Stomach (tissue), 19 donors: ENCODE results near the gene SNORC. TPM values are rescaled to one million over a fixed set of nuclear protein-coding genes. Genes with fewer than 3 reads are reported as not detected.
A peak's percentile ranks its signal among the peaks of the same experiment; 100 is the strongest.

Source experiments
- DNase-seq, 2 donors: peaks; one replicate each; pipeline versions ENCODE4 v3.0.0 to v3.0.0-alpha.2; 2013 to 2019
- H3K27ac ChIP-seq, 5 donors: fragments of 200-600 bp in 4 of 5; sonication (generic) in 4 of 5; one replicate each; pipeline ENCODE4 v1.5.1; 2013 to 2019; ENCODE audit warnings: mild to moderate bottlenecking in 1 of 5, moderate library complexity in 1 of 5
- H3K27me3 ChIP-seq, 3 donors: fragments of 200-600 bp; sonication (generic); one replicate each; pipeline ENCODE4 v1.5.1; 2017 to 2019; ENCODE audit warnings: mixed run types in 1 of 3
- H3K36me3 ChIP-seq, 4 donors: fragments of 200-600 bp; sonication (generic); 1 replicate in 3 of 4; 2 replicates in 1 of 4; pipeline ENCODE4 v1.5.1; 2016 to 2019
- H3K4me1 ChIP-seq, 4 donors: fragments of 200-600 bp; sonication (generic); one replicate each; pipeline ENCODE4 v1.5.1; 2016 to 2019
- H3K4me3 ChIP-seq, 4 donors: fragments of 200-600 bp; sonication (generic) in 3 of 4; one replicate each; pipeline ENCODE4 v1.5.1; 2016 to 2019; ENCODE audit warnings: mild to moderate bottlenecking in 1 of 4
- H3K9me3 ChIP-seq, 4 donors: fragments of 200-600 bp; sonication (generic); one replicate each; pipeline ENCODE4 v1.5.1; 2016 to 2019
- CTCF ChIP-seq, 7 experiments: fragments of 450-650 bp in 4 of 7; fragments of 200-600 bp in 3 of 7; sonication (generic) in 3 of 7; IDR thresholded peaks; one replicate each; pipeline ENCODE4 v1.5.1; 2016 to 2019; ENCODE audit warnings: antibody characterized with exemption in 7 of 7, control low read depth in 2 of 7, mild to moderate bottlenecking in 1 of 7
- EP300 ChIP-seq: sonication (generic); formaldehyde crosslinking; IDR thresholded peaks from one replicate; pipeline ENCODE4 v1.6.1; 2017; ENCODE audit warnings: antibody characterized with exemption
- POLR2A ChIP-seq, 4 donors: fragments of 450-650 bp; IDR thresholded peaks; one replicate each; pipeline ENCODE4 v1.6.1; 2016; ENCODE audit warnings: antibody characterized with exemption in 4 of 4, control low read depth in 2 of 4, mild to moderate bottlenecking in 1 of 4, moderate library complexity in 1 of 4
- POLR2AphosphoS5 ChIP-seq, 3 donors: sonication (generic); formaldehyde crosslinking; IDR thresholded peaks; one replicate each; pipeline ENCODE4 v1.6.1; 2016; ENCODE audit warnings: antibody characterized with exemption in 3 of 3
- WGBS, 5 donors: extraction: QIAGEN DNeasy Blood & Tissue Kit in 3 of 5; methylation state at CpG; one replicate each; pipeline versions ENCODE4 v1.1.5 to v1.1.7; 2013 to 2018; 5-methylcytosine and 5-hydroxymethylcytosine counted together
- intact Hi-C: fragments of 100-400 bp; cut with DNase I; formaldehyde crosslinking; loops from one replicate; pipeline ENCODE4 v1.15.1; 2023; ENCODE audit warnings: low total_unique reads
- long read RNA-seq, 10 donors: transcript quantifications; one replicate each; lab custom pipeline, GENCODE V29; 2026
- polyA plus RNA-seq, 3 donors: library from polyadenylated mRNA; stranded (reverse); fragments of 200-250 nt; gene quantifications; one replicate each; pipeline ENCODE4 v1.2.3, GENCODE V29; 2013
- total RNA-seq, 5 donors: library from RNA; depleted of rRNA; stranded (reverse); fragments of >200 nt; gene quantifications; one replicate each; pipeline versions ENCODE4 v1.1.0 to v1.2.3, GENCODE V29; 2014 to 2016
- donor health status: healthy with polysubstance abuse.
- donor health status: Bipolar disorder and iron deficiency.
- donor health status: healthy.

The SNORC gene
- total RNA-seq (10 to 100 TPM in 2 of 5 donors, 1 to 10 TPM in 1, under 1 TPM in 1, not detected in 1; 0.55 to 23.8 (median 7.1) TPM), polyA plus RNA-seq (1 to 10 TPM; 2.1 to 7.5 (median 6.3) TPM)
- long read RNA-seq, donor 1, partial matches to known transcripts: 0 of 1 reads
- long read RNA-seq, donor 1, other reads (novel, unspliced or antisense): 0 of 1 reads
- long read RNA-seq, donor 2, partial matches to known transcripts: 0 of 2 reads
- long read RNA-seq, donor 2, other reads (novel, unspliced or antisense): 0 of 2 reads
- long read RNA-seq, donor 3: 0 reads
- long read RNA-seq, donor 4: 0 reads
- long read RNA-seq, donor 5: 0 reads
- long read RNA-seq, donor 6: 0 reads
- long read RNA-seq, donor 7: 0 reads
- long read RNA-seq, donor 8: 0 reads
- long read RNA-seq, donor 9: 0 reads
- long read RNA-seq, donor 10: 0 reads

GRCh38 chr2:232870018-232870765, at the start of gene SNORC:
Gene SNORC (plus strand): TSS chr2:232870264. CDS start chr2:232870342, 78 bp downstream.
- H3K27me3 ChIP-seq: peaks cover 0 to 8% (median 0%) of the 10 kb centered on the region in 3 donors
- no peaks in the 10 kb centered on the region for H3K36me3 ChIP-seq
- peaks cover 0 to 17% (median 4%) of the 10 kb centered on the region in 4 donors for H3K4me1 ChIP-seq
- TF ChIP-seq POLR2A (IDR thresholded peaks at IDR 0.05): no peak
- no peak for TF ChIP-seq POLR2AphosphoS5 (IDR thresholded peaks at IDR 0.05)
- no peak for TF ChIP-seq EP300
- no peak for TF ChIP-seq CTCF (IDR thresholded peaks at IDR 0.05)
- no peak within 1 kb of the TSS for H3K4me3 ChIP-seq
- peak in 1 of 2 donors; percentile 17 for DNase-seq
- H3K9me3 ChIP-seq: no peaks in the 10 kb centered on the region
- intact Hi-C loops: no loop called here
- H3K27ac ChIP-seq: no peak within 1 kb of the TSS
- WGBS, 5 donors: 82 to 90% (median 89%) methylated on average over 19 to 21 of the region's 21 CpGs

DNA sequence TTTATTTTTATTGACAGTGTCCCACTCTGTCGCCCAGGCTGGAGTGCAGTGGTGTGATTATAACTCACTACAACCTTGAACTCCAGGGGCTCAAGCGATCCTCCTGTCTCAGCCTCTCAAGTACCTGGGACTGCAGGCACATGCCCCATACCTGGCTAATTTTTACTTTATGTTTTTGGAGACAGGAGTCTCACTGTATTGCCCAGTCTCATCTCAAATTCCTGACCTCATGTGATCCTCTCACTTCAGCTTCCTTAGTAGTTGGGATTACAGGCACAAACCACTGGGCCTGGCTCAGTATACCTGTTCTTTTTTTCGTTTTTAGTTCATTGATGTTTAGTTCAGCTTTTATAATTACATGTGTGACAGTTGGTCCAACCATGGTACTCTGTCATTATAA, 40.1 kb upstream of the SNORC start:
- Histone ChIP-seq H3K27ac (no peak overlapping the region), H3K36me3 (peaks cover 49 to 95% (median 84%) of the 10 kb centered on the region in 4 donors), H3K9me3 (no peaks in the 10 kb centered on the region), H3K27me3 (no peaks in the 10 kb centered on the region), H3K4me1 (no peaks in the 10 kb centered on the region), H3K4me3 (no peak overlapping the region)
- no peak for DNase-seq
- 74 to 92% (median 91%) methylated on average over 3 of the region's 3 CpGs for WGBS, 5 donors
- TF ChIP-seq EP300: no peak
- TF ChIP-seq POLR2AphosphoS5 (IDR thresholded peaks at IDR 0.05): no peak
- TF ChIP-seq CTCF (IDR thresholded peaks at IDR 0.05): no peak
- no peak for TF ChIP-seq POLR2A (IDR thresholded peaks at IDR 0.05)
- intact Hi-C loops: no loop called here

DNA sequence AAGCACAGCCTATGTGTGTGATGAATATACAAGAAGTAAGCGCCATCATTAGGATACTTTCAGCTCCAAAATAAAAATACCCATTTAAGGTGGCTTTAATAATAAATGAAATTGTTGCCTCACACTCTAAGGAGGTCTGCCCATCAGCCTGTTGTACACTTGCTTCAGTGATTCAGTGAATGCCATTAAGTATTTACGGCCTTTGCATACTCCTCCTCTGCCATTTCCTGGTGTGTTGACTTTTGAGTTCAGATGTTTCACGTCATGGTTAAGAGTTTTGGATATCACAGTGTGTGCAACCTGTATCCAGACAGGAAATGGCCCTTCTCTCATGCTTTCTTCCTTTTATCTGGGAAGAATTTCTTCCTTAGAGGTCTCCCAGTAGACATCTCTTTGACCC, 38.6 kb upstream of the SNORC start:
- intact Hi-C loops: no loop called here
- WGBS, 5 donors: 87 to 91% (median 88%) methylated on average over 3 of the region's 3 CpGs
- DNase-seq: no peak
- TF ChIP-seq CTCF (IDR thresholded peaks at IDR 0.05): no peak
- TF ChIP-seq EP300: no peak
- no peak for TF ChIP-seq POLR2AphosphoS5 (IDR thresholded peaks at IDR 0.05)
- TF ChIP-seq POLR2A (IDR thresholded peaks at IDR 0.05): no peak
- Histone ChIP-seq H3K36me3 (peaks cover 41 to 93% (median 82%) of the 10 kb centered on the region in 4 donors), H3K9me3 (no peaks in the 10 kb centered on the region), H3K4me3 (no peak overlapping the region), H3K27me3 (no peaks in the 10 kb centered on the region), H3K27ac (no peak overlapping the region), H3K4me1 (peaks cover 0 to 9% (median 4%) of the 10 kb centered on the region in 4 donors)

DNA sequence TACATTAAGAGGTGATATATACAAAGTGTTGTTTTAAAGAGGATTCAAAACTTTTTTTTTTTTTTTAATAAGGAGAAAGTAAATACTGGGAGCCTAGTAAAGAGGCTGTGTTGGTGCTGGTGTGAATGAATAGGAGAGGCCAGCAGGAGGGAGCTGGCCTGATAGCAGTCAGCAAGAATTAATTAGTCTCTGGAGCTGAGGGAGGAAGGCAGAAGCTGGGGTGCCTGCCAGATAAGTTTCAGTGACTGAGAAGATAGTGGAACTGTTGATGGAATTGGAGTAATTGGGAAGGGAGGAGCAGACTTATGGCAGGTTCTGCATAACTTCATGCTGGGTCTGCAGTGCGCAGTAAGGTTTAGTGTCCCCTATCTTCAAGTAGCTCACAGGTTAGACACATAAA, 36.2 kb upstream of the SNORC start:
- Histone ChIP-seq H3K4me1 (peaks cover 7 to 32% (median 20%) of the 10 kb centered on the region in 4 donors), H3K27me3 (no peaks in the 10 kb centered on the region), H3K36me3 (peaks cover 45 to 91% (median 86%) of the 10 kb centered on the region in 4 donors), H3K4me3 (no peak overlapping the region), H3K9me3 (no peaks in the 10 kb centered on the region), H3K27ac (no peak overlapping the region)
- 95 to 100% (median 100%) methylated on average over 1 of the region's 1 CpG for WGBS, 5 donors
- intact Hi-C loops: no loop called here
- no peak for TF ChIP-seq POLR2A (IDR thresholded peaks at IDR 0.05)
- no peak for TF ChIP-seq POLR2AphosphoS5 (IDR thresholded peaks at IDR 0.05)
- TF ChIP-seq EP300: no peak
- TF ChIP-seq CTCF (IDR thresholded peaks at IDR 0.05): no peak
- DNase-seq: peak in 1 of 2 donors; percentile 9
